Measurements from ENCODE around the gene ITGB4.

GRCh38 chr17:75706042-75706728 is 15.1 kb upstream of the ITGB4 start:
- TF ChIP-seq CTCF (IDR thresholded peaks at IDR 0.05): no peak
- no peak for TF ChIP-seq POLR2A (IDR thresholded peaks at IDR 0.05)

All from ovary (tissue), 3 donors.